ENCODE data around the gene CDCA8.

DNA sequence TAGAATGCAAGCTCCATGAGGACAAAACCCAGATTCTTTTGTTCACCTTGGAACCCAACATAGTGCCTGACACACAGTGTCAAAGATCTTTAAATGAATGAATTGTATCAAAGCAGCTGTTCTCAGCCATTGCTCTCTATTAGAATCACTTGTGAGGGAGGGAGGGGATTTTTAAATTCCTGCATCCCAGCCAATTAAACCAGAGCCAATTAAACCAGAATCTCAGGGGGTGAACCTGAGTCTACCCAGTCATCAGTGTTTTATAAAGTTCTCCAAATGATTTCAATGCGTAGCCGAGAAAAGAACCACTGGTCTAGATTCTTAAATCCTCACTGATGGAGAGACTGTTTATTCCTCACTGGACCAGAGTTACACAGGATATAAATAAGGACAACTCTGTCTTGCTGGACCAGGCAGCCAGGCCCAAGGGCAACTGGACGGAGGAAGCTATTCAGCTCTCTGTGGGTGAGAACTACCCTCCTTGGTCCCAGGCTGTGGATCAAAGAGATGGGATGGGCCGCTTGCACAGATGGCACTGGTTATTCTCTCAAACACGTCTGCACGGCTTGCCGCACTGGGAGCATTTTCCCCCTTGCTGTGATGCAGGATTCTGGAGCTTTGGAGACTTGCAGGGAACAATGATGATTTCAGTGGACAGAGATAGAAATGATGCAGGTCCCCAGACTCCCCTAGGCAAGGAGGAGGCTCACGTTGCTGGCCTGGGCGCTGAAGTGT is 20.0 kb upstream of the CDCA8 start:
- no peak for TF ChIP-seq POLR2AphosphoS5 (IDR thresholded peaks at IDR 0.05; ENCODE audit: borderline replicate concordance, low read depth, low read length)
- no peak for TF ChIP-seq EZH2 (IDR thresholded peaks at IDR 0.05)
